Ovary (tissue), 9 donors: ENCODE data around the gene LHFPL4. TPM values are rescaled to one million over a fixed set of nuclear protein-coding genes. Genes with fewer than 3 reads are reported as not detected.
"Not testable (repeated sequence)": the region's sequence is repeated elsewhere in the genome, so short reads cannot be mapped to it uniquely, and the experiment has no call there.

Experiments used
- DNase-seq, 5 donors: peaks; one replicate each; pipeline ENCODE4 v3.0.0-alpha.2; 2019 to 2020
- H3K27ac ChIP-seq, 2 donors: fragments of 200-600 bp; one replicate each; pipeline versions ENCODE4 v1.5.1 to v1.8.0; 2019 to 2022
- H3K27me3 ChIP-seq: fragments of 200-600 bp; one replicate; pipeline ENCODE4 v1.8.0; 2022
- H3K36me3 ChIP-seq: fragments of 200-600 bp; sonication (generic); one replicate; pipeline ENCODE4 v1.5.1; 2019
- H3K4me1 ChIP-seq: one replicate; pipeline ENCODE4 v1.8.1; 2013; ENCODE audit warnings: mild to moderate bottlenecking, moderate library complexity; ENCODE audit not compliant: insufficient read depth
- H3K4me3 ChIP-seq: fragments of 200-600 bp; sonication (generic); one replicate; pipeline ENCODE4 v1.5.1; 2017
- H3K9me3 ChIP-seq, 2 donors: fragments of 200-600 bp in 1 of 2; sonication (generic) in 1 of 2; one replicate each; pipeline versions ENCODE4 v1.5.1 to v1.8.1; 2013 to 2019; ENCODE audit warnings: mild to moderate bottlenecking in 1 of 2, moderate library complexity in 1 of 2
- EP300 ChIP-seq: sonication (generic); formaldehyde crosslinking; IDR thresholded peaks from one replicate; pipeline ENCODE4 v1.6.1; 2017; ENCODE audit warnings: antibody characterized with exemption
- POLR2A ChIP-seq: fragments of 450-650 bp; IDR thresholded peaks from one replicate; pipeline ENCODE4 v1.6.1; 2017; ENCODE audit warnings: antibody characterized with exemption, mild to moderate bottlenecking, moderate library complexity
- WGBS, 3 donors: extraction: QIAGEN DNeasy Blood & Tissue Kit in 1 of 3; methylation state at CpG; one replicate each; pipeline versions ENCODE4 v1.1.5 to v1.1.7; 2013 to 2017; 5-methylcytosine and 5-hydroxymethylcytosine counted together
- intact Hi-C, 4 donors: fragments of 100-400 bp; cut with DNase I; formaldehyde crosslinking; loops; one replicate each; pipeline versions ENCODE4 v1.11.0 to v1.15.1; 2022 to 2023
- polyA plus RNA-seq, 2 donors: library from polyadenylated mRNA; stranded (reverse); fragments of 200-250 nt in 1 of 2; fragments of 350-450 nt in 1 of 2; fragmentation: Illumina TruSeq in 1 of 2; extraction: RNeasy Lipid Tissue Mini Kit (QIAGEN cat#74804) in 1 of 2; gene quantifications; one replicate each; pipeline ENCODE4 v1.2.3, GENCODE V29; 2013 to 2014
- total RNA-seq, 7 donors: library from RNA; depleted of rRNA in 2 of 7; stranded (reverse); fragments of >200 nt in 2 of 7; fragmentation: NEBNext Ultra II Directional in 3 of 7; extraction: Animal tissue kit (Norgen Biotek cat#: 25700) in 3 of 7; gene quantifications; one replicate each; pipeline versions ENCODE4 v1.1.0 to v1.2.4, GENCODE V29; 2016 to 2023
- TF ChIP-seq, protein P1 (sequence below), 3 donors: fragments of 450-650 bp in 2 of 3; fragments of 200-600 bp in 1 of 3; IDR thresholded peaks; one replicate each; pipeline versions ENCODE4 v1.5.1 to v1.8.0; 2016 to 2022; ENCODE audit warnings: antibody characterized with exemption in 3 of 3, mild to moderate bottlenecking in 1 of 3
- donor health status: DM: no; HTN: no; CAD: no; lungs with moderate emphysema.
- donor health status: DM: no; HTN: no; CAD: no.
- donor health status: Bipolar disorder and iron deficiency.
- donor health status: DM: yes; HTN: yes; CAD: no.
- donor health status: DM: no; HTN: no; CAD: no.
- donor health status: DM: yes; HTN: yes; CAD: no.

LHFPL4 gene
- total and polyA plus RNA-seq, 9 donors = 0.05 to 0.51 TPM; not detected in 7

DNA sequence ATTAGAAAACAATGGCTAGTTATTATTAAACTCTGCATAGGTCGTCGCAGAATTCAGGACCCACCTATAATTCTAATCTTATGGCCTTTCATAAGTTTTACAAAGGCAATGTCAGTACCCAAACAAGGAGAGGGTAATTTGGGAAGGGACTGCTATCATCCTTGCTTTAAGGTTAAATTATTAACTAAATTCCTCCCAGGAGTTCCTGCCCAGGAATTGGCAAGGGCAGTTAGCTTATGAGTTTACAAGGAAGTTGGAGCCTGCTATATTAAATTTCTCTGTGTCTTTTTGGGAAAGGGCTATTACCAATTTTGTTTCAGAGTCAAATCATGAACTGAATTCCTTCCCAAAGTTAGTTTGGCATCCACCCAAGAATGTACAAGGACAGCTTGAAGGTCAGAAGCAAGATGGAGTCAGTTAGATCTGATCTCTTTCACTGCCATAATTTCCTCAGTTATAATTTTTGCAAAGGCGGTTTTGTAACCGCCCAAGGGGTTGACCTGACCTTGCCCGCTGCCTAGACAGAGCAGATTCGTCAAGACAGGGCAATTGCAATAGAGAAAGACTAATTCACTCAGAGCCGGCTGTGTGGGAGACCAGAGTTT lies 45.3 kb upstream of the LHFPL4 start:
- TF ChIP-seq POLR2A (no peak), EP300 (no peak)
- TF ChIP-seq, protein P1, sequence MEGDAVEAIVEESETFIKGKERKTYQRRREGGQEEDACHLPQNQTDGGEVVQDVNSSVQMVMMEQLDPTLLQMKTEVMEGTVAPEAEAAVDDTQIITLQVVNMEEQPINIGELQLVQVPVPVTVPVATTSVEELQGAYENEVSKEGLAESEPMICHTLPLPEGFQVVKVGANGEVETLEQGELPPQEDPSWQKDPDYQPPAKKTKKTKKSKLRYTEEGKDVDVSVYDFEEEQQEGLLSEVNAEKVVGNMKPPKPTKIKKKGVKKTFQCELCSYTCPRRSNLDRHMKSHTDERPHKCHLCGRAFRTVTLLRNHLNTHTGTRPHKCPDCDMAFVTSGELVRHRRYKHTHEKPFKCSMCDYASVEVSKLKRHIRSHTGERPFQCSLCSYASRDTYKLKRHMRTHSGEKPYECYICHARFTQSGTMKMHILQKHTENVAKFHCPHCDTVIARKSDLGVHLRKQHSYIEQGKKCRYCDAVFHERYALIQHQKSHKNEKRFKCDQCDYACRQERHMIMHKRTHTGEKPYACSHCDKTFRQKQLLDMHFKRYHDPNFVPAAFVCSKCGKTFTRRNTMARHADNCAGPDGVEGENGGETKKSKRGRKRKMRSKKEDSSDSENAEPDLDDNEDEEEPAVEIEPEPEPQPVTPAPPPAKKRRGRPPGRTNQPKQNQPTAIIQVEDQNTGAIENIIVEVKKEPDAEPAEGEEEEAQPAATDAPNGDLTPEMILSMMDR (IDR thresholded peaks at IDR 0.05) = no peak
- Histone ChIP-seq H3K36me3 (no peaks in the 10 kb centered on the region), H3K27me3 (no peaks in the 10 kb centered on the region), H3K9me3 (no peaks in the 10 kb centered on the region), H3K4me3 (no peak overlapping the region), H3K4me1 (peaks cover 1% of the 10 kb centered on the region), H3K27ac (no peak overlapping the region)
- DNase-seq = no peak
- intact Hi-C loops = no loop called here
- 28 to 53% (median 32%) methylated on average over 7 of the region's 7 CpGs for WGBS, 3 donors

DNA sequence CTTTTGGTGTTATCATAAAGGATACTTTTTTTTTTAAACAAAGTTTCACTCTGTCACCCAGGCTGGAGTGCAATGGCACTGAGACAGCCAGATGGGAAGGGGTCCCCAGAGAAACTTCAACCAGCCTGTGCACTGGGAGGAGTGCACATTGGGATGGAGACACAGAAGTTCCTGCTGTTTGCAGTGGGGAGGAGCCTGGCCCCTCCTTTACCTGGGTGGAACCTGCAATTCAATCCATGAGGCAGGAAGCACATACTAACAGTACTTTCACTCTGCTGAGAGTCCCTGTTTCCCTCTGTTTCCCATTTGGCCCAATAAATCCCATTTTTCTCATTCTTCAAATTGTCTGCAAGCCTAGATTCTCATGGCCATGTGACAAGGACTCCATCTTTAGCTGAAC lies 42.3 kb upstream of the LHFPL4 start:
- H3K27me3 ChIP-seq = no peaks in the 10 kb centered on the region
- H3K9me3 ChIP-seq = no peaks in the 10 kb centered on the region
- H3K4me1 ChIP-seq = peaks cover 1% of the 10 kb centered on the region
- H3K27ac ChIP-seq = no peak overlapping the region
- TF ChIP-seq, protein P1 (IDR thresholded peaks at IDR 0.05) = no peak
- TF ChIP-seq POLR2A (no peak), EP300 (no peak)
- no peak overlapping the region for H3K4me3 ChIP-seq
- no peak for DNase-seq
- intact Hi-C loops = no loop called here
- no peaks in the 10 kb centered on the region for H3K36me3 ChIP-seq

DNA sequence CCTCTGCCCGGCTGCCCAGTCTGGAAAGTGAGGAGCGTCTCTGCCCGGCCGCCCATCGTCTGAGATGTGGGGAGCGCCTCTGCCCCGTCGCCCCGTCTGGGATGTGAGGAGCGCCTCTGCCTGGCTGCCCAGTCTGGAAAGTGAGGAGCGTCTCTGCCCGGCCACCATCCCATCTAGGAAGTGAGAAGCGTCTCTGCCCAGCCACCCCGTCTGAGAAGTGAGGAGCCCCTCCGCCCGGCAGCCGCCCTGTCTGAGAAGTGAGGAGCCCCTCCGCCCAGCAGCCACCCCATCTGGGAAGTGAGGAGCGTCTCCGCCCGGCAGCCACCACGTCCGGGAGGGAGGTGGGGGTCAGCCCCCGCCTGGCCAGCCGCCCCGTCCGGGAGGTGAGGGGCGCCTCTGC lies 38.2 kb upstream of the LHFPL4 start:
- 94 to 100% (median 95%) methylated on average over 11 to 28 of the region's 28 CpGs for WGBS, 3 donors
- H3K9me3 ChIP-seq, H3K27ac ChIP-seq, DNase-seq, H3K36me3 ChIP-seq, intact Hi-C loops, H3K27me3 ChIP-seq, H3K4me1 ChIP-seq, H3K4me3 ChIP-seq: not testable (repeated sequence)

DNA sequence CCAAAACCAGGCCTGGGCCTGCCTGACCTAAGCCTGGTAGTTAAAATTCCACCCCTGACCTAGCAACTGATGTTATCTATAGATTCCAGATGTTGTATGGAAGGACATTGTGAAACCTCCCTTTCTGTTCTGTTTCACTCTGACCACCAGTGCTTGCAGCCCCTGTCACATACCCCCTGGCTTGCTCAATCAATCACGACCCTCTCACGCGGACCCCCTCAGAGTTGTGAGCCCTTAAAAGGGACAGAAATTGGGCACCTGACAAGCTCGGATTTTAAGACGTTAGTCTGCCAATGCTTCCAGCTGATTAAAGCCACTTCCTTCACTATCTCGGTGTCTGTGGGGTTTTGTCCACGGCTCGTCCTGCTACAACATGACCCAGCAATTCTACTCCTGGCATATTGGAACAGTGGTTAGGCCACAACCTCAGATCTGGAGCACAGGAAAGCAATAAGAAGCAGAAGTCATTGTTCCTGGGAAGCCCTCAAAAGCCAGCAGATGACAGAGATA lies 36.7 kb upstream of the LHFPL4 start:
- H3K27ac ChIP-seq = no peak overlapping the region
- intact Hi-C loops = no loop called here
- DNase-seq = no peak

DNA sequence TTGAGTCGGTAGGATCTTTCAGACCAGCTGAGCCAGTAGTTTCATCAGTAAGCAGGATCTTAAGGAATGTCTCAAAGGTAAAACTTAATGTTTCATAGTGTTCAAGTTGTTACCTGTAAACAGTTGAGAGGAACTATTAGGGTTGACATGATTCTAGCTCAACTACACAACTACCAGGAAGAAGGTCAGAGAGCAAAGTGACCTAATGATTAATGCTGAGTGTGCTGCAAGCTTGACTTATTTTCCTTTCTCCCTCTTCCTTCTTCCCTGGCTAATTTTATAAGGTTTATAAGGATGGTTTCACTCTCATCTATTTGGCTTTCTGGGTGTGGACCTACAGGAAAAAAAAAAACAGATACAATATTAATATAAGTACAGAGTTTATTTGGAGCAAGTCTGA lies 30.2 kb upstream of the LHFPL4 start:
- TF ChIP-seq POLR2A (no peak), EP300 (no peak)
- TF ChIP-seq, protein P1 (IDR thresholded peaks at IDR 0.05) = no peak

More for the DNA sequence above, 36.7 kb upstream of the LHFPL4 start:
- Histone ChIP-seq H3K36me3 (no peaks in the 10 kb centered on the region), H3K4me1 (no peaks in the 10 kb centered on the region), H3K4me3 (no peak overlapping the region), H3K27me3 (no peaks in the 10 kb centered on the region), H3K9me3 (no peaks in the 10 kb centered on the region)
- no peak for TF ChIP-seq POLR2A
- no peak for TF ChIP-seq EP300
- TF ChIP-seq, protein P1 (IDR thresholded peaks at IDR 0.05) = no peak
- 52 to 62% (median 60%) methylated on average over 8 of the region's 8 CpGs for WGBS, 3 donors

More for the DNA sequence above, 30.2 kb upstream of the LHFPL4 start:
- H3K4me1 ChIP-seq = no peaks in the 10 kb centered on the region
- no peaks in the 10 kb centered on the region for H3K27me3 ChIP-seq
- DNase-seq = no peak
- H3K36me3 ChIP-seq = no peaks in the 10 kb centered on the region
- intact Hi-C loops = no loop called here
- no peak overlapping the region for H3K4me3 ChIP-seq
- no peaks in the 10 kb centered on the region for H3K9me3 ChIP-seq
- WGBS, 3 donors = 72 to 88% (median 76%) methylated on average over 1 of the region's 1 CpG
- no peak overlapping the region for H3K27ac ChIP-seq
